HL-60 (cell line): ENCODE data around the gene PLXNB2.

Experiments
- CTCF ChIP-seq: IDR thresholded peaks from one replicate; pipeline ENCODE4 v1.5.1; 2011; ENCODE audit warnings: low read length, control low read depth, inconsistent platforms; ENCODE audit not compliant: insufficient read depth
- GABPA ChIP-seq: IDR thresholded peaks from 2 replicates; pipeline ENCODE4 v1.6.1; 2012; ENCODE audit warnings: low read depth
- POLR2AphosphoS5 ChIP-seq: IDR thresholded peaks from 2 replicates; pipeline ENCODE4 v1.6.1; 2012; ENCODE audit warnings: low read depth
- REST ChIP-seq: IDR thresholded peaks from 2 replicates; pipeline ENCODE4 v1.6.1; 2012; ENCODE audit warnings: low read depth; ENCODE audit not compliant: insufficient replicate concordance

GRCh38 chr22:50310949-50311444 lies 3.6 kb upstream of the PLXNB2 start:
- TF ChIP-seq CTCF, result no peak
- TF ChIP-seq POLR2AphosphoS5, result no peak
- no peak for TF ChIP-seq REST
- no peak for TF ChIP-seq GABPA
